SK-N-SH treated with all-trans-retinoic acid at 6 μM for 48 hours (cell line): Measurements from ENCODE around the gene C14orf39.

Experiments used
- ARNTL ChIP-seq: fragments of 450-650 bp; formaldehyde crosslinking; IDR thresholded peaks from 2 replicates; pipeline ENCODE4 v1.5.0; 2020; ENCODE audit warnings: low read depth, mild to moderate bottlenecking, moderate library complexity, borderline replicate concordance
- ESRRG ChIP-seq: fragments of 250-450 bp; sonication (Bioruptor Pico); IDR thresholded peaks from 2 replicates; pipeline ENCODE4 v1.6.1; 2021; ENCODE audit warnings: mild to moderate bottlenecking
- GLIS3 ChIP-seq: fragments of 250-450 bp; sonication (Bioruptor Pico); IDR thresholded peaks from 2 replicates; pipeline ENCODE4 v1.5.0; 2020; ENCODE audit warnings: mild to moderate bottlenecking, moderate library complexity
- OSR1 ChIP-seq: fragments of 250-450 bp; sonication (Bioruptor Pico); IDR thresholded peaks from 2 replicates; pipeline ENCODE4 v1.8.0; 2022; ENCODE audit warnings: moderate library complexity, mild to moderate bottlenecking, inconsistent platforms
- TCF4 ChIP-seq: fragments of 250-450 bp; sonication (Bioruptor Pico); IDR thresholded peaks from 2 replicates; pipeline ENCODE4 v1.8.0; 2021; ENCODE audit warnings: mild to moderate bottlenecking, moderate library complexity, borderline replicate concordance
- TOX ChIP-seq: fragments of 250-450 bp; sonication (Bioruptor Pico); IDR thresholded peaks from 2 replicates; pipeline ENCODE4 v1.8.0; 2021; ENCODE audit warnings: mild to moderate bottlenecking, moderate library complexity, borderline replicate concordance
- ZFP3 ChIP-seq: fragments of 250-450 bp; sonication (Bioruptor Pico); IDR thresholded peaks from 2 replicates; pipeline ENCODE4 v1.5.0; 2020; ENCODE audit warnings: mild to moderate bottlenecking, moderate library complexity
- ZFP30 ChIP-seq: fragments of 450-650 bp; formaldehyde crosslinking; IDR thresholded peaks from 2 replicates; pipeline ENCODE4 v1.5.0; 2022; ENCODE audit warnings: mild to moderate bottlenecking, moderate library complexity
- ZNF8 ChIP-seq: fragments of 450-650 bp; formaldehyde crosslinking; IDR thresholded peaks from 2 replicates; pipeline ENCODE4 v1.5.0; 2020; ENCODE audit warnings: mild to moderate bottlenecking, moderate library complexity
- TF ChIP-seq, protein P1 (sequence below): fragments of 250-450 bp; sonication (Bioruptor Pico); IDR thresholded peaks from 2 replicates; pipeline ENCODE4 v1.8.0; 2021; ENCODE audit warnings: low read depth, mild to moderate bottlenecking, moderate library complexity, borderline replicate concordance
- TF ChIP-seq, protein P2 (sequence below): fragments of 250-450 bp; sonication (Bioruptor Pico); IDR thresholded peaks from 2 replicates; pipeline ENCODE4 v1.8.0; 2020; ENCODE audit warnings: mild to moderate bottlenecking, moderate library complexity, borderline replicate concordance

DNA sequence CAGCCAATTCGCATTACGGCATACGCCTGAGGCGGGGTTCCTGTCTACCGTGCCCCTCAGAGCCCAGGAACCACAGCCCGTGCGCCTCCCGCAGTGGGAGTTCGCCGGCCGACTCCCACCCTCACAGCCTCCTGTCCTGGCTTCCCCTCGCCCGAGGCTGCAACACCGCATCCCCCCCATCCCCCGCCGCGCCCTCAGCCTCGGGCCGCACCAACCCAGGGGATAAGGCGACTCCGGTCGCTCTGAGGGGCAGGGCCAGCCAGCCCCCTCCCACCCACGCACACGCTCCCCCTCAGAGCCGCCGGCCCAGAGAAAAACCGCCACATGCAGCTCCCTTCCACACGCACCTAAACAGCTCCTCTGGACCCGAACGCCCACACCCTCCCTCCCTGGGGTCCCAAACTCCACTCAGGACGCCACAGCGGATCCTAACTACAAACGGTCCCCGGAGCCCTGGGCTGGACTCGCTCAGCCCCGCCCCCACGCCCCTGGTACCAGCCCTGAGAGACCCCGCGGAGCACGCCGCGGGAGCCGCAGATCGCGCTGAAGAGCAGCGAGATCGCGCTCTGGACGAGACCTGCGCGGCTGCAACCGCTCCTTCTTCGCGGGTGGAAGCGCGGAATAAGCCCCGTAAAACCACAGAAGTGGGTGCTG lies at the start of gene C14orf39:
- TF ChIP-seq ARNTL (no peak), ZFP30 (CRISPR knock-in tag) (no peak), ESRRG (CRISPR knock-in tag) (no peak), ZNF8 (no peak), TOX (no peak), TCF4 (CRISPR knock-in tag) (no peak), ZFP3 (no peak), OSR1 (CRISPR knock-in tag) (no peak), GLIS3 (CRISPR knock-in tag) (no peak)
- TF ChIP-seq, protein P1, sequence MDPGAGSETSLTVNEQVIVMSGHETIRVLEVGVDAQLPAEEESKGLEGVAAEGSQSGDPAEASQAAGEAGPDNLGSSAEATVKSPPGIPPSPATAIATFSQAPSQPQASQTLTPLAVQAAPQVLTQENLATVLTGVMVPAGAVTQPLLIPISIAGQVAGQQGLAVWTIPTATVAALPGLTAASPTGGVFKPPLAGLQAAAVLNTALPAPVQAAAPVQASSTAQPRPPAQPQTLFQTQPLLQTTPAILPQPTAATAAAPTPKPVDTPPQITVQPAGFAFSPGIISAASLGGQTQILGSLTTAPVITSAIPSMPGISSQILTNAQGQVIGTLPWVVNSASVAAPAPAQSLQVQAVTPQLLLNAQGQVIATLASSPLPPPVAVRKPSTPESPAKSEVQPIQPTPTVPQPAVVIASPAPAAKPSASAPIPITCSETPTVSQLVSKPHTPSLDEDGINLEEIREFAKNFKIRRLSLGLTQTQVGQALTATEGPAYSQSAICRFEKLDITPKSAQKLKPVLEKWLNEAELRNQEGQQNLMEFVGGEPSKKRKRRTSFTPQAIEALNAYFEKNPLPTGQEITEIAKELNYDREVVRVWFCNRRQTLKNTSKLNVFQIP (CRISPR knock-in tag): no peak
- TF ChIP-seq, protein P2, sequence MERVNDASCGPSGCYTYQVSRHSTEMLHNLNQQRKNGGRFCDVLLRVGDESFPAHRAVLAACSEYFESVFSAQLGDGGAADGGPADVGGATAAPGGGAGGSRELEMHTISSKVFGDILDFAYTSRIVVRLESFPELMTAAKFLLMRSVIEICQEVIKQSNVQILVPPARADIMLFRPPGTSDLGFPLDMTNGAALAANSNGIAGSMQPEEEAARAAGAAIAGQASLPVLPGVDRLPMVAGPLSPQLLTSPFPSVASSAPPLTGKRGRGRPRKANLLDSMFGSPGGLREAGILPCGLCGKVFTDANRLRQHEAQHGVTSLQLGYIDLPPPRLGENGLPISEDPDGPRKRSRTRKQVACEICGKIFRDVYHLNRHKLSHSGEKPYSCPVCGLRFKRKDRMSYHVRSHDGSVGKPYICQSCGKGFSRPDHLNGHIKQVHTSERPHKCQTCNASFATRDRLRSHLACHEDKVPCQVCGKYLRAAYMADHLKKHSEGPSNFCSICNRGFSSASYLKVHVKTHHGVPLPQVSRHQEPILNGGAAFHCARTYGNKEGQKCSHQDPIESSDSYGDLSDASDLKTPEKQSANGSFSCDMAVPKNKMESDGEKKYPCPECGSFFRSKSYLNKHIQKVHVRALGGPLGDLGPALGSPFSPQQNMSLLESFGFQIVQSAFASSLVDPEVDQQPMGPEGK (CRISPR knock-in tag): no peak
